A549 (cell line): ENCODE measurements around the gene TMEM30B. TPM values are rescaled to one million over a fixed set of nuclear protein-coding genes. Genes with fewer than 3 reads are reported as not detected.
A peak's percentile ranks its signal among the peaks of the same experiment; 100 is the strongest.

Source experiments
- ATAC-seq, 2 experiments: fragments of 200-7000 bp in 1 of 2; fragments of >200 bp in 1 of 2; cut with Nextera tagmentation in 1 of 2; cut with Tn5 transposase in 1 of 2; 3 replicates each; pipeline versions ENCODE4 v1.8.0 to v1.9.1; 2018 to 2020; ENCODE audit warnings: mild to moderate bottlenecking in 1 of 2, moderate library complexity in 1 of 2
- CTCF ChIA-PET: fragments of 300-600 bp; sonication (Branson Sonifier 250); formaldehyde crosslinking; extraction: SDS; loops from one replicate; lab custom pipeline; 2021; ENCODE audit warnings: antibody characterized with exemption, inconsistent platforms; lab: Yijun Ruan, JAX
- POLR2A ChIA-PET: fragments of 350-600 bp; formaldehyde crosslinking; extraction: SDS; loops from one replicate; lab custom pipeline; 2021; ENCODE audit warnings: antibody characterized with exemption, inconsistent platforms; lab: Yijun Ruan, JAX
- DNase-seq, 2 experiments: peaks; one replicate each; pipeline versions ENCODE4 v3.0.0 to v3.0.0-alpha.2; 2011 to 2016; ENCODE audit warnings: low read depth in 1 of 2, low spot score in 1 of 2
- FAIRE-seq: peaks from 2 replicates; lab custom pipeline; 2011; peaks lifted over from hg19 to GRCh38; lab: Jason Lieb, UNC
- H3K27ac ChIP-seq, 2 experiments: fragments of >200 bp; sonication (Bioruptor Twin); formaldehyde crosslinking; 3 replicates each; pipeline ENCODE4 v1.5.1; 2016 to 2017
- H3K4me1 ChIP-seq: fragments of >200 bp; sonication (Bioruptor Twin); formaldehyde crosslinking; 3 replicates; pipeline ENCODE4 v1.6.1; 2016
- H3K4me2 ChIP-seq: fragments of >200 bp; sonication (Bioruptor Twin); formaldehyde crosslinking; 3 replicates; pipeline ENCODE4 v1.6.1; 2016
- H3K4me3 ChIP-seq: fragments of >200 bp; sonication (Bioruptor Twin); formaldehyde crosslinking; 3 replicates; pipeline ENCODE4 v1.5.1; 2016
- H3K9me3 ChIP-seq: fragments of >200 bp; sonication (Bioruptor Twin); formaldehyde crosslinking; 3 replicates; pipeline ENCODE4 v1.6.1; 2016
- BCL3 ChIP-seq: fragments of >200 bp; sonication (Bioruptor Twin); formaldehyde crosslinking; IDR thresholded peaks from 3 replicates; pipeline ENCODE4 v1.6.1; 2016
- CHD4 ChIP-seq: fragments of 200-600 bp; sonication (generic); IDR thresholded peaks from 2 replicates; pipeline ENCODE4 v1.6.1; 2016; ENCODE audit warnings: antibody characterized with exemption, mild to moderate bottlenecking, borderline replicate concordance
- CTCF ChIP-seq: fragments of >200 bp; sonication (Bioruptor Twin); formaldehyde crosslinking; IDR thresholded peaks from 3 replicates; pipeline ENCODE4 v1.5.1; 2016
- EHMT2 ChIP-seq: fragments of 200-600 bp; sonication (generic); IDR thresholded peaks from 2 replicates; pipeline ENCODE4 v1.6.1; 2016; ENCODE audit warnings: antibody characterized with exemption, low read depth, mild to moderate bottlenecking, moderate library complexity
- FOSL2 ChIP-seq, 2 experiments: fragments of 450-650 bp in 1 of 2; fragments of >200 bp in 1 of 2; sonication (Bioruptor Twin) in 1 of 2; formaldehyde crosslinking; IDR thresholded peaks; 2 replicates each; pipeline versions ENCODE4 v1.5.0 to v1.6.1; 2016 to 2020; ENCODE audit warnings: mild to moderate bottlenecking in 1 of 2, moderate library complexity in 1 of 2
- HMGXB4 ChIP-seq: fragments of 250-450 bp; sonication (Bioruptor Pico); IDR thresholded peaks from 2 replicates; pipeline ENCODE4 v1.5.0; 2021; ENCODE audit warnings: mild to moderate bottlenecking, moderate library complexity, borderline replicate concordance
- HOXB13 ChIP-seq: fragments of 250-450 bp; sonication (Bioruptor Pico); IDR thresholded peaks from 2 replicates; pipeline ENCODE4 v1.5.0; 2020; ENCODE audit warnings: low read depth, mild to moderate bottlenecking, moderate library complexity
- MAX ChIP-seq: IDR thresholded peaks from 2 replicates; pipeline ENCODE4 v1.6.1; 2012
- PHF8 ChIP-seq: fragments of 200-600 bp; sonication (generic); IDR thresholded peaks from 2 replicates; pipeline ENCODE4 v1.6.1; 2016; ENCODE audit warnings: low read depth, mild to moderate bottlenecking, antibody characterized with exemption, moderate library complexity, borderline replicate concordance
- RAD21 ChIP-seq, 2 experiments: fragments of >200 bp in 1 of 2; sonication (Bioruptor Twin) in 1 of 2; formaldehyde crosslinking in 1 of 2; IDR thresholded peaks in 1 of 2; conservative IDR thresholded peaks in 1 of 2; 2 replicates in 1 of 2; 3 replicates in 1 of 2; pipeline ENCODE4 v1.6.1; 2012 to 2018; ENCODE audit warnings: inconsistent platforms in 1 of 2
- SMC3 ChIP-seq: fragments of >200 bp; sonication (Bioruptor Twin); formaldehyde crosslinking; IDR thresholded peaks from 3 replicates; pipeline ENCODE4 v1.6.1; 2018; ENCODE audit warnings: inconsistent platforms
- USF2 ChIP-seq: fragments of 450-650 bp; IDR thresholded peaks from 2 replicates; pipeline ENCODE4 v1.6.1; 2014; ENCODE audit warnings: antibody characterized with exemption
- WGBS: methylation state at CpG from one replicate; pipeline ENCODE4 v1.1.6; 2017; ENCODE audit errors: missing lambda C conversion rate; 5-methylcytosine and 5-hydroxymethylcytosine counted together
- polyA plus RNA-seq, 4 experiments: library from polyadenylated mRNA; depleted of rRNA in 3 of 4; stranded (reverse); fragments of >200 nt; fragmentation: RNase III in 1 of 4; extraction: RNeasy Plus Mini Kit Qiagen cat#74134 plus additional on column Dnase treatment in 1 of 4; gene quantifications; 2 replicates in 3 of 4; 3 replicates in 1 of 4; pipeline ENCODE4 v1.2.3, GENCODE V29; 2011 to 2017

The TMEM30B gene
- polyA plus RNA-seq, 2 of the 4 experiments (the other 2 are of a cell fraction): 0.16 to 0.21 TPM

GRCh38 chr14:61297581-61297980 is 16.4 kb upstream of the TMEM30B start (continued):
- TF ChIP-seq BCL3 (no peak), USF2 (no peak), PHF8 (no peak), HMGXB4 (no peak), CHD4 (no peak), EHMT2 (no peak), HOXB13 (CRISPR knock-in tag) (no peak), FOSL2 (IDR thresholded peaks at IDR 0.05) (no peak), FOSL2 (CRISPR knock-in tag; IDR thresholded peaks at IDR 0.05) (no peak)

GRCh38 chr14:61296719-61297502 is 15.8 kb upstream of the TMEM30B start:
- ChIA-PET CTCF (interaction anchor here (0.6 to 2.0 kb wide), 16 partner anchors 8 to 830 kb away, joined by 3 to 11 read pairs (median 4); partner anchors contain the start of gene TMEM30B), POLR2A (no interaction called here)
- no peak for TF ChIP-seq MAX
- TF ChIP-seq HMGXB4: no peak
- TF ChIP-seq CTCF: peak; percentile 85
- peak; percentile 76 to 78 for TF ChIP-seq RAD21 (conservative IDR thresholded peaks at IDR 0.05 in 1 of 2, IDR thresholded peaks at IDR 0.05 in 1 of 2)
- TF ChIP-seq SMC3: peak; percentile 74
- Histone ChIP-seq H3K9me3 (no peaks in the 10 kb centered on the region), H3K4me1 (peaks cover 11% of the 10 kb centered on the region; the same call in 2 of the 3 replicates), H3K27ac (peak overlapping the region in 1 of 2 experiments; percentile 22; a peak in 1 of 6 replicates), H3K4me3 (no peak overlapping the region), H3K4me2 (peak overlapping the region; percentile 39; the same call in 1 of the 3 replicates)
- FAIRE-seq: peak; percentile 84
- ATAC-seq: peak; percentile 58 to 84; a peak in 3 of 6 replicates
- peak; percentile 35 to 49 for DNase-seq
- 6% methylated on average over 2 of the region's 2 CpGs for WGBS
